ENCODE results near the gene NKX6-2. TPM values are rescaled to one million over a fixed set of nuclear protein-coding genes. Genes with fewer than 3 reads are reported as not detected.

NKX6-2 gene
- total and polyA plus RNA-seq, 2 of the 8 experiments (the other 6 are each of a cell fraction or from before 2014, with no cell fraction given), result 0.06 TPM; not detected in 1

- Histone ChIP-seq H4K20me1 (replicated peaks in 1 of 2; ENCODE audit: control insufficient read depth in 1 of 2, insufficient read depth in 2 of 2, low read length in 2 of 2) (peaks cover 0 to 5% of the 10 kb centered on the region in 2 experiments), H3K27ac (ENCODE audit: low read depth, low read length) (no peak overlapping the region), H2BK12ac (ENCODE audit: low read depth, low read length) (no peak overlapping the region), H2BK20ac (ENCODE audit: low read length) (no peak overlapping the region), H3K4me3 (ENCODE audit: extremely low read depth in 1 of 4, insufficient read depth in 2 of 4, low read depth in 3 of 4, low read length in 4 of 4) (no peak overlapping the region), H2BK15ac (ENCODE audit: low read length) (no peak overlapping the region), H2BK5ac (ENCODE audit: low read depth, low read length) (no peak overlapping the region), H3K79me1 (ENCODE audit: low read depth, low read length) (no peaks in the 10 kb centered on the region; the same call in 1 of the 2 replicates), H4K5ac (ENCODE audit: insufficient read length, low read depth, low read length) (no peak overlapping the region), H4K8ac (ENCODE audit: extremely low read depth, insufficient read depth, low read length) (no peak overlapping the region; the same call in 1 of the 2 replicates), H3K23me2 (ENCODE audit: low read depth, low read length) (no peaks in the 10 kb centered on the region), H3K4ac (replicated peaks; ENCODE audit: insufficient read length, low read depth, low read length) (no peak overlapping the region), H3K4me1 (replicated peaks in 1 of 4; ENCODE audit: control insufficient read depth in 3 of 4, insufficient read depth in 4 of 4, low read length in 3 of 4) (peaks cover 0 to 11% (median 6%) of the 10 kb centered on the region in 4 experiments; a peak in 6 of 7 replicates), H3K23ac (ENCODE audit: insufficient read length) (no peak overlapping the region), H3K27me3 (replicated peaks in 1 of 4; ENCODE audit: control insufficient read depth in 3 of 4, extremely low read depth in 1 of 4, insufficient read depth in 3 of 4, low read length in 3 of 4) (peaks cover 2 to 11% (median 10%) of the 10 kb centered on the region in 4 experiments), H4K91ac (replicated peaks; ENCODE audit: insufficient read length, low read length) (no peak overlapping the region), H3K36me3 (ENCODE audit: control insufficient read depth in 2 of 4, insufficient read depth in 4 of 4, low read length in 3 of 4) (no peaks in the 10 kb centered on the region; a peak in 1 of 8 replicates), H3K9ac (replicated peaks in 1 of 4; ENCODE audit: extremely low read depth in 1 of 4, low read depth in 3 of 4, low read length in 3 of 4) (no peak overlapping the region), H3K56ac (replicated peaks; ENCODE audit: insufficient read length, low read depth, low read length) (no peak overlapping the region), H3K4me2 (ENCODE audit: insufficient read depth in 1 of 2, low read depth in 2 of 2, low read length in 2 of 2) (no peak overlapping the region), H2AFZ (ENCODE audit: low read length) (no peak overlapping the region), H3K18ac (ENCODE audit: extremely low read depth, low read length) (no peak overlapping the region), H3K9me3 (ENCODE audit: insufficient read depth in 2 of 2, low read depth in 1 of 2, low read length in 1 of 2) (no peaks in the 10 kb centered on the region), H2AK5ac (ENCODE audit: low read depth, low read length) (no peak overlapping the region), H3K79me2 (ENCODE audit: control insufficient read depth in 1 of 2, insufficient read depth in 2 of 2, low read length in 2 of 2) (no peaks in the 10 kb centered on the region), H2BK120ac (replicated peaks; ENCODE audit: low read depth, low read length) (no peak overlapping the region), H3K14ac (ENCODE audit: insufficient read length) (no peak overlapping the region)
- ChIA-PET POLR2A (ENCODE audit: partially characterized antibody) (interaction anchor here (1.1 kb wide), 1 partner anchor 11 kb away, joined by 3 read pairs; no protein-coding TSS in a partner anchor), CTCF (ENCODE audit: partially characterized antibody) (interaction anchor here (0.6 to 2.4 kb wide), 5 partner anchors 17 to 316 kb away, joined by 3 to 8 read pairs (median 3); no protein-coding TSS in a partner anchor)
- FAIRE-seq (no peak), DNase-seq (ENCODE audit: low read depth in 1 of 2, low spot score in 2 of 2) (no peak)
- WGBS, 2 experiments (ENCODE audit: extremely low coverage in 1 of 2, insufficient coverage in 1 of 2, insufficient read length in 1 of 2, insufficient replicate concordance in 2 of 2, low coverage in 1 of 2, low lambda C conversion rate in 2 of 2, missing lambda C conversion rate in 1 of 2), result 90% methylated on average over 12 of the region's 14 CpGs; no CpG with 5 or more reads in 1 of the 2 experiments
- TF ChIP-seq SIN3A (conservative IDR thresholded peaks at IDR 0.05 in 1 of 2, IDR thresholded peaks at IDR 0.05 in 1 of 2; ENCODE audit: low read depth in 1 of 2, low read length in 2 of 2), result no peak
- TF ChIP-seq GTF2F1 (IDR thresholded peaks at IDR 0.05; ENCODE audit: borderline replicate concordance, low read depth, low read length), result no peak
- TF ChIP-seq CREB1 (IDR thresholded peaks at IDR 0.05), result no peak
- no peak for TF ChIP-seq POLR2A (IDR thresholded peaks at IDR 0.05; ENCODE audit: control extremely low read depth in 1 of 2, low read depth in 2 of 2, low read length in 2 of 2)
- TF ChIP-seq EGR1 (IDR thresholded peaks at IDR 0.05; ENCODE audit: borderline replicate concordance, low read depth, low read length), result no peak
- no peak for TF ChIP-seq CHD2 (IDR thresholded peaks at IDR 0.05; ENCODE audit: low read length)
- no peak for TF ChIP-seq YY1 (IDR thresholded peaks at IDR 0.05; ENCODE audit: low read depth, low read length)
- TF ChIP-seq SIRT6 (IDR thresholded peaks at IDR 0.05; ENCODE audit: low read length), result no peak
- TF ChIP-seq ATF2 (IDR thresholded peaks at IDR 0.05; ENCODE audit: low read length), result no peak
Observed at GRCh38 chr10:132777441-132777840, 8.5 kb downstream of the NKX6-2 start.

Data from H1 (cell line).